ENCODE results near the gene DNAJC8. TPM values are rescaled to one million over a fixed set of nuclear protein-coding genes. Genes with fewer than 3 reads are reported as not detected.

DNAJC8 gene
- 70.0 and 71.1 TPM in 2 replicates for total RNA-seq

DNA sequence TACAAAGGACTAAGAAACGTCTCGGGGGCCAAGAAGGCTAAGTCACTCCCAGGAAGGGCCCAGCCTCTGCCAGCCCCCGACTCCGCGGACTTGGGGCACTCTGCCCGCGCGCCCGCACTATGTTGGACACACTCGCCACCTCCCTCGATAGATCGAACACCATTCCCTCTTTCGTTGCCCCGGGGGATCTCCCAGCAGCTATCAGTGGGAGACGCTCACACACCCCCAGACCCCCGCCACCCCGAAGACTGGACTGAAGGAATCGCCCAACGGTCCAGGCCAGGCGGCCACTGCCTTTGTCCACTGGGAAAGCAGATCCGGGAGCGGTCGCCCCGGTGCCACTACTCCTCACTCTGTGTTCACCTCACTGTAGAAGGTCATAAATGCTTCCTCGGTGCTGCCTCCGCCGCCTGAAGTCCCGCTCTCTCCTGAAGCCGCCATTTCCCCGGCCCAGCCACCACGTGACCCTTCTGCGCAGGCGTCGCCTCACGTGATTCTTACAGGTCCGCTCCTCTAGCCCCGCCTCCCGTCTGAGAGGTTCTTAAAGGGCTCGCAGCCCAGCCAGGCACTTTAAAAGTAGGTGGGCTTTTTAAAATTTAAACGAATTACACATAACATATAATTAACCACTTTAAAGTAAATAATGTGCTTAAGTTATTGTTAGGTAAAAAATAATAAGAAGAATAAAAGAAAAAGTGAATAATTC is at the start of gene DNAJC8:
Gene DNAJC8 (minus strand): TSS at position 472 of the 706 bp plus-strand sequence. CDS start 31 bp downstream, at position 441.
- peak; percentile 90 for DNase-seq (ENCODE audit: low read depth)

GRCh38 chr1:28281608-28282425 is 49.0 kb upstream of the DNAJC8 start:
- no peak for DNase-seq (ENCODE audit: low read depth)

DNA sequence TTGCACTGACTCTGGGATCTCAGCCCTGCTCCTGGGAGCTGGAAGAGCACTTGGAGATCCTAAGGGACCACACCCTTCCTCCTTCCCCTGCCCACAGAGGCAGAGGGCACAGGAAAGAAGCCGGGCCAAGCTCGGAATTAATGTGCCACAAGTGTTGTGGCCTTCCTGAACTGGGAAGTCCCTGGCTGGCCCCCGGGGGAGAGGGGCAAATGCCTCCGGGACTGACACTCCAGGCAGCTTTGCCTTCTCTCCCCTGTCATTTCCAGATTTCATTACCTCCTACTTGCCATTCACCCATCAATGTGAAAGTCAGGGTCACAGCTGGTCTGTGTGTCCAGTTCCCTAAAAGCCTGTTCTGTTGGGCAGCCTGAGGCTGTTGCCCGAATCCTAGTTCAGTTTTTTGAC is 48.1 kb upstream of the DNAJC8 start:
- no peak for DNase-seq (ENCODE audit: low read depth)

DNA sequence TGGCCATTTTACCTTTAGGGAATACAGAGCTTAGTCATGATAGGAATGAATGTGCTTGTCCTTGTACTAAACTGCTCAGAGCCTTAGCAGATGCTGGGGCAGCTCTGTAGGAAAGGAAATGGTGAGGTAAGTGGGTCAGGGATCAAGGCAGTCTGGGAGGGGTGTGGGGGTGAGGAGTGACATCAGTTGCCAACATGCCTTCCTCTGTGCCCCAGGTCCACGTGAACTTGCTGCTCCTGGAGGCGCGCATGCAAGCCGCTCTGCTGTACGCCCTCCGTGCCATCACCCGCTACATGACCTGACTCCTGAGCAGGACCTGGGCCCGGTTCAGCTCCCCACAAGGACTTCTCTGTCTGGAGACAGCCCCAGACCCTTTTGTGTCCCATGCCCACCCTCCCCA is 47.7 kb upstream of the DNAJC8 start:
- no peak for DNase-seq (ENCODE audit: low read depth)

DNA sequence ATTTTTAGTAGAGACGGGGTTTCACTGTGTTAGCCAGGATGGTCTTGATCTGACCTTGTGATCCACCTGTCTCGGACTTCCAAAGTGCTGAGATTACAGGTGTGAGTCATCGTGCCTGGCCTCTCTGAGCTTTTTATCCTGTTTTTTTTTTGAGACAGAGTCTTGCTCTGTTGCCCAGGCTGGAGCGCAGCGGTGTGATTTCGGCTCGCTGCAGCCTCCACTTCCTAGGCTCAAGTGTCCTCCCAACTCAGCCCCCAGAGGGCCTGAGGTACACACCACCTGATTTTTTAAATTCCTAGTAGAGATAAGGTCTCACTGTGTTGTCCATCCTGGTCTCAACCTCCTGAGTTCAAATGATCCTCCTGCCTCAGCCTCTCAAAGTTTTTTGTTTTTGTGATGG is 46.9 kb upstream of the DNAJC8 start:
- no peak for DNase-seq (ENCODE audit: low read depth)

DNA sequence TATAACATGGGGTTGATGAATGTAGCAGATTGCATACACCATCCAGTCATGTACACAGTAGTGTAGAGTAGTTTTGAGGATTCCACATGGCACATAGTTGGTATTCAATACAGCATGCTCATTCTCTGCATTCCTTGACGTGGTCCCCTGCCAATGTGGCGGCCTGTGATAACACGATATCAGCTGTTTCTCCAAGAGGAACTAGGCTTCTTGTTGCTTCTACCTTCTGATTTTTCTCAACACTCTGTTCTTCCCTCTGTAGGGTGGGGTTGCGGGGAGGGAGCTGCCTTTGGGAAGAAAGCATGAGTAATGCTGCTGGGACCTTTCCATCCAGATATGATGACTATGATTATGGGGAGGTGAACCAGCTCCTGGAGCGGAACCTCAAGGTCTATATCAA is 45.9 kb upstream of the DNAJC8 start:
- DNase-seq (ENCODE audit: low read depth) = no peak

GRCh38 chr1:28273216-28273860 is 40.5 kb upstream of the DNAJC8 start:
- no peak for DNase-seq (ENCODE audit: low read depth)

DNA sequence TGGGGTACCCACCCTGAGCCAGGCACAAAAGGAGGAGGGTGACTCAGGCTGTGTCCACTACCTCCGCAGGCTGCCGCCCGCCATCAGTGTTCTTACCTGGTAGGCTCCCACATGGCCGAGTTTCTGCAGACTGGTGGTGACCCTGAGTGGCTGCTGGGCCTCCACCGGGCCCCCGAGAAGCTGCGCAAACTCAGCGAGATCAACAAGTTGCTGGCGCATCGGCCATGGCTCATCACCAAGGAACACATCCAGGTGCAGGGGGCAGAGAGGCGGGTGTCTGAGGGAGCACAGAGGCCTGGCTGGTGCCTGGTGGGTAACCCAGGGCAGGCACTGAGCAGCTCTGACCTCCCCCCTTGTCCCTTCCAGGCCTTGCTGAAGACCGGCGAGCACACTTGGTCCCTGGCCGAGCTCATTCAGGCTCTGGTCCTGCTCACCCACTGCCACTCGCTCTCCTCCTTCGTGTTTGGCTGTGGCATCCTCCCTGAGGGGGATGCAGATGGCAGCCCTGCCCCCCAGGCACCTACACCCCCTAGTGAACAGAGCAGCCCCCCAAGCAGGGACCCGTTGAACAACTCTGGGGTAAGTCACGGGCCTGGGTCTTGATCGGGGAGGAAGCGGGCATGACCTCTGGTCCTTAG is 39.5 kb upstream of the DNAJC8 start:
- DNase-seq (ENCODE audit: low read depth) = no peak

GRCh38 chr1:28269529-28269928 is 36.7 kb upstream of the DNAJC8 start:
- no peak for DNase-seq (ENCODE audit: low read depth)

- no peak for DNase-seq (ENCODE audit: low read depth)
Measured at GRCh38 chr1:28267633-28268032, 34.8 kb upstream of the DNAJC8 start.

DNA sequence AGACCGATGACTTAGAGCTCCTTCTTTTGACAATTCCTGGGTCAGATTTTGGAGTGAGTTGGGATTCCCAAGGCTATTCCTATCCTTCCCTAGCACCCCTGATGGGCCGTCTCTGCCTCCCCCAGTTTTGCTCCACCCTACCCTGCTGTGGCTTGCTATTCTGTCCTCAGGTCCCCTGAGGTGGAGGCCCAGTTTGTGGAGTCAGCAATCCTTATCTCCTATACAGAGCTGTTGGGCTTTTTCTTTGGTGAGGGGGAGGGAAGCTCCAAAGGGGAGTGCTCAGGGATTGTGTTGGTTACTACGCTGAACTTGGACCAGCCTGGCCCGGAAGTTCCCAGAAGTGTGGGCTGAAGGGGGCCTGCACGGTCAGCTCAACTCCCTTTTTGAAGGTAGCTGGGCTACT is 34.1 kb upstream of the DNAJC8 start:
- DNase-seq (ENCODE audit: low read depth) = no peak

DNA sequence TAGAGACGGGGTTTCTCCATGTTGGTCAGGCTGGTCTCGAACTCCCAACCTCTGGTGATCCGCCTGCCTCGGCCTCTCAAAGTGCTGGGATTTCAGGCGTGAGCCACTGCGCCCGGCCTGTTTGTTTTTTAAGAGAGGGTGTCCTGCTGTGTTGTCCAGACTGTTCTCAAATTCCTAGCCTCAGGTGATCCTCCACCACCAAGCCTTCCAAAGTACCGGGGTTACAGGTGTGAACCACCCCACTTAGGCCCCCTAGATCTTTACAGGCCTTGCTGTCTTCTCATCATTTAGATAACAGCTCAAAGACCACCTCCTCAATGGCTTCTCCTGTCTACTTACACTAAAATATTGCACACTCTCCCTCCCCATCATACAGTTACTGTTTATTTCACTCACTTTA is 32.7 kb upstream of the DNAJC8 start:
- DNase-seq (ENCODE audit: low read depth) = no peak

GRCh38 chr1:28264897-28265296 is 32.1 kb upstream of the DNAJC8 start:
- no peak for DNase-seq (ENCODE audit: low read depth)

DNA sequence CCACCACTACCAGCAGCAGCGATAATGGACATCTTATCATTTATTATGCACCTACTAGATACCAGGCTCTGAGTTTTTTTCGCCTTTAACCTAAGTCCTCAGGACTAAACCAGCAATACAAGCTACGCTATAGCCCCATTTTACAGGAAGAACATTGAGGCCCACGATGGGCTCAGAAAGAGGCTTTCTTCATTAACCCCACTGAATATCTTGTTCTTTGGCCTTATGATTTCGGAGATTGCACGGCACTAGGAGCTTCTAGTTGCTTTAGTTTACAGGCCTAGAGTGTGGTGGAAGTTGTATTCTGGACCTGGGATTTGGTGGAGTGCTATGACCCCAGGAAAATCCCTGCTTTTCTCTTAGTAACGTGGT is 28.0 kb upstream of the DNAJC8 start:
- DNase-seq (ENCODE audit: low read depth) = no peak

- peak; percentile 73 for DNase-seq (ENCODE audit: low read depth)
Measured at GRCh38 chr1:28259934-28260802, 27.3 kb upstream of the DNAJC8 start.

- DNase-seq (ENCODE audit: low read depth) = peak; percentile 95
Measured at GRCh38 chr1:28259252-28259933, 26.6 kb upstream of the DNAJC8 start, which contains the start of gene SESN2. TSS of gene SESN2 (plus strand) at chr1:28259518. CDS start at chr1:28259848, 330 bp downstream.

DNA sequence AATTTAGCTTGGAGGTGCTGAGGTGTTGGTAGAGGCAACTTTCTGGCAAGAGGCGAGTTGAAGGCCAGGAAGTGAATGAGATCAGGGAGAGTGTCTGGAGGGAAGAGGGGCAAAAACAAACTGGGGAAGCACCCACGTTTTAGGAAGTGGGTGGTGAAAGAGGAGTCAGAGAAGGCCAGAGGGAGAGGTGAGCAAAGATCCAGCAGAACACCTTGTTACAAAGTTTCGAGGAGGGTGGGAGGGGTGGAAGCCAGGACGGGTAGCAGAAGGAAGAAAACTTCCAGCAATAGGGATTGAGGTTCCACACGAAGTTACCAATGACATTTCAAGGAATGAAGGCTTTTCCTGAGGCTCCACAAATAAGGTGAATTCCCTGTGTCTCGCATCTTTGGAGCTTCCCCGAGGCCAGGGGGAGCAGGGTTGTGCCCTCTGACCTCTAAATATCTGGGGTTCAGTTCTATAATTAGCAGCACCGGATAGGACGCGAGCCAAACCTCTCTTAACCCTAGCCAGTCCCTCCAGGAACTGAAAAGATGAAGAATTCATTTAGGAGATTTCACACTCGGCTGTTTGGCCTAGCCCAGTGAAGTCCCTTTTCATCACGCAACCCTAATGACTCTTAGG is 25.9 kb upstream of the DNAJC8 start:
- DNase-seq (ENCODE audit: low read depth) = no peak

DNA sequence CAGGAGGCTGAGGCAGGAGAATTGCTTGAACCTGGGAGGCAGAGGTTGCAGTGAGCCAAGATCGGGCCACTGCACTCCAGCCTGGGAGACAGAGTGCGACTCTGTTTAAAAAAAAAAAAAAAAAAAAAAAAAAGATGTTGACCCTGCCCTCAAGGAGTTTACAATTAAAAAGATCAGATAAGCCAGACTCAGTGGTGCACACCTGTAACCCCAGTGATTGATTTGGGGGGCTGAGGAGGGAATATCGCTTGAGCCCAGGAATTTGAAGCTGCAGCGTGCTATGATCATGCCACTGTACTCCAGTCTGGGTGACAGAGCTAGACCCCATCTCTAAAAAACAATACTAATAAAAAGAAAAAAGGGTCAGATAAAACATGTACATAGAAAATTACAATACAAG is 24.9 kb upstream of the DNAJC8 start:
- no peak for DNase-seq (ENCODE audit: low read depth)

- DNase-seq (ENCODE audit: low read depth) = no peak
Measured at GRCh38 chr1:28256197-28256827, 23.5 kb upstream of the DNAJC8 start.

DNA sequence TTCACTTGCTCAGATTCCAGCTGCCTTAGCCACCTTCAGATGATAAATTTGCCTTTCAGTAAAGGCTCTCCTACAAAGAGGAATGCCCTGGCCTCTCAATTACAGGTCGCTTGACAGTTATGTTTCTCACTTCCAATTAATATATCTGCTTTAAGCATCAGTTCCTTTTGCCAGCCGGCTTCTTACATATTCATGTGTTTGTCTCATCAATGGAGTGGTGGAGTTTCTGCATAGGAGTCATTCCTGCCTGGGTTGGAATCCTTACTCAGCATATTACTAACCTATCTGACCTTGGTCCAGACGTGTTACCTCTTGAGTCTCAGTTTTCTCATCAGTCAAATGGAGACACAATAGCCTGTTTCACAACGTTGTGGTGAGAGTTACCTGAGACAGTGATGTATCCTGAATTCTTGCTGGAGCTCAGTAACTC is 17.1 kb upstream of the DNAJC8 start:
- DNase-seq (ENCODE audit: low read depth) = no peak

All from renal cortical epithelial cell (primary cell).